Cerebellar cortex (tissue), 1 donor: Measurements from ENCODE around the gene TRIP4.
"Not testable (repeated sequence)": the region's sequence is repeated elsewhere in the genome, so short reads cannot be mapped to it uniquely, and the experiment has no call there.

ENCODE experiments used
- DNase-seq: peaks from one replicate; pipeline ENCODE4 v3.0.0-alpha.2; 2015; ENCODE audit warnings: low spot score

TRIP4 gene

DNA sequence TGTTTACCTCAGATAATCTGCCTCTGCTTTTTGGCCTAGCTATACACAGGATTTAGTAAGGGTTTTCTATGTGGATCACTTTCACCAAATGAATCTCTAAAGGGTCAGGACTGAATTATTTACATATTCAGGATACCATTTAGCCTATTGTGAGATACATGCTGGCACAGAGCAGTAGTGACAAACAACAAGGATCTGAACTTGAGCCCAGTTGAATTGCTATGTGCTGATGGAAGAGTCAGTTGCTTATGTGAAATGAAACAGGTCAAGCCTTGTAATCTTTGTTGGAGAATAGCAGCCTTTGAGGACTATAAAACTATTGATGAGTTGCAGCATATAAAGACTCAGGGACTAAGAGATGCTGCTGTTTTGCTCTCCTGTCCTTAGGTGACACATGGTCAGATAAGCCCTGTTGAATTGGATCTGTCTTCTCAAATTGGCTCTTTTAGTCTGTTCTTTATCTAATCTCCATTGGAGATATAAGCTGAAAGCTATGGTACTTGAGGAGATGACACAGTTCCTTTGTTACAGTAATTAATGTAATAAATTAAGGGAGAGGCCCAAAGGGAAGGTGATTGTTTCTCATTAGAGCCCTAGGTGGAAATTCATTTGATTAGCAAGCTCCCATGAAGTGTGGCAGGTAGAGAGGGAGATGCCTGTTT lies 103.1 kb downstream of the TRIP4 start:
- DNase-seq: no peak

DNA sequence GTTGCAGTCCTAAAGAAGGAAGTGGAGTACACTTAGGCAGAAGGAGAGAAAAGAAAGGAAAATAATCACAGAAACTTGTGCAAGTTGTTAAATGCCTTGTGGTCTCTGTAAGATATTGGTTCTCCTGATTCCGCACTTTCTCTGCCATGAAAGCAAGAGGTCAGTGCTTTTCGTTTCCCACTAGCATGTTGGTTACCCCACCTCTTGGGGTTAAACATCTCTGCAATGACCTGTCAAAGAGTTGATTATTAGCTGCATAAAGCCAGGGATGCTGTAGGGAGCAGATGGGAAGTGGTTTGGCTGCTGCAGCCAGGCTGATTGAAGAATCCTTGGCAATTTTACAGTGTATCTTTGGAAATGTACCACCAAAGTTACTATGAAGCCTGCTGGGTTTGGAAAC lies 106.0 kb downstream of the TRIP4 start:
- no peak for DNase-seq

DNA sequence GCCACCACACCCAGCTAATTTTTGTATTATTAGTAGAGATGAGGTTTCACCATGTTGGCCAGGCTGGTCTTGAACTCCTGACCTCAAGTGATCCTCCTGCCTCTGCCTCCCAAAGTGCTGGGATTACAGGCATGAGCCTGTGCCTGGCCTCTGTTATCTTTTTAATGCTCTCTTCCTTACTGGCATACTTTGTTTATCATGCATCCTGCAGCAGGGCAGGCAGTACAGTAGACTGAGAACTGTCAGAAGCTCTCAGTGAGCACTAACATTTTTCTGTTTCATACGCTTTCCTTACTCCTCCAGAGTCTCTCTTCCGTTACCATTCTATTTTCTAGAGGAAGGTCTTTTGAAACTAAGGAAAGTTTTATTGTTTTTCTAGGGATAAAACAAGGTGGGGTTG lies 108.3 kb downstream of the TRIP4 start:
- not testable (repeated sequence) for DNase-seq

DNA sequence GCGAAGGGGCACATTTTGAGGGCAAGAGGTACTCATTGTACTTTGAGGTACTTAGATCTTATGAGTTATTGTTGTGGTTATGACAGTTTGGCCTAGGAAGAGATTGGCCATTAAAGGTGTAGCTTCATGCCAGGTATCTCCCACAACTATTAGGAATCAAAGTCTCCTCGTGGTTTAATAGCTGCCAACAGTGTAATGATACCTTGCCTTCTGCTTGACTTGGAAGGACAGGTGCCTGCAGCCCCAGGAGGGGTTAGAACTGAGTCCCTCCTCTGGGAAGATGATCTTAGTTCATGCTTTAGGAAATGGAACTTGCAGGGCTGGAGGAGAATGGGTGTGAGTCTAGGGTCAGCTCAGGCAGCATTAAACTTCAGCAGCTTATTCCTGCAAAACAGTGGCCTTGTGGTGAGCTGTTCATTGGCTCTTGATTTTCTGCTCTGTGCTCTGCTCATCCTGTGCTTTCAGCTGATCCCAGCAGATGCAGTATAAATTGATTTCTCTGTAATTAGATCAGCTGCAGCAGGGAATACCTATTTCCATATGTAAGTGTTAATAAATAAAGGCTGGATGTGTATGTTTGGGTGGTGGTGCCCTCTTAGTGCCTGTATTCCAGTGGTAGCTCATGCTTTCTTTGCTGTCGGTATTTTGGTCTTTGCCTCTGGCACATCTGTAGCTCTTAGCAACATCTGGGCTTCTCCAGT lies 113.2 kb downstream of the TRIP4 start:
- DNase-seq: no peak

DNA sequence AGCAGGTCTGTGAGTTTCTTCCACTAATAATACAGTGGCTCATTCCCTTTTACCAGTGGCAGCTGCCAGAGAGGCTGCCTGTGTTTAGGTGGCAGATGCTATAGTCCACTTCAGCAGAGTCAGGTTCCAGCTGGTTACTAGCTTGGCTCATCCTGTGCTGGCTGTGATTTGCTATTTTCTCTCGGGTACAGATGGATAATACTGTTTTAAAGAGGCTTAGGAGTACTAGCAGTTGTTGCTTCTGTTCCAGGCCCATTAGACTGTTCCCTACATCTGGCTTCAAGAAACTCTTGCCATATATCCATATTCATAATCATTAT lies 113.7 kb downstream of the TRIP4 start:
- peak; percentile 51 for DNase-seq

DNA sequence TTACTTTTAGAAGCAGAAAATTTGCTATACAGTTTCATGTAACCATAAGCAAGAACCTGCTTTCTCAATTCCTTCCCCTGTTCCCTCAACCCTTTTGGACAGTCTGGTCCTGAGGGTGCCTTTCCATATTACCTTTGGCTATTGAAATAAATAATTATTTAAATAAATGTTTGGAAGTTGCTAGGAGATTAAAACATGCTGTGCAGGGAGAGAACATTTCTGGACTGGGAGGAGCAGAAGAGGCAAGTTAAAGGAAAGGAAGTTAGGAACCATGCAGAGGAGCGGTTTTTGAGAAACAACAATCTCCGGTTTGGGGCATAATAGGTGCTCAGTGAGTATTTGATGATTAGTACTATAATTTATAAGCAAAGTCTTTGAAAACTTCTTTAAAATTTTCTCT lies 114.5 kb downstream of the TRIP4 start:
- no peak for DNase-seq

DNA sequence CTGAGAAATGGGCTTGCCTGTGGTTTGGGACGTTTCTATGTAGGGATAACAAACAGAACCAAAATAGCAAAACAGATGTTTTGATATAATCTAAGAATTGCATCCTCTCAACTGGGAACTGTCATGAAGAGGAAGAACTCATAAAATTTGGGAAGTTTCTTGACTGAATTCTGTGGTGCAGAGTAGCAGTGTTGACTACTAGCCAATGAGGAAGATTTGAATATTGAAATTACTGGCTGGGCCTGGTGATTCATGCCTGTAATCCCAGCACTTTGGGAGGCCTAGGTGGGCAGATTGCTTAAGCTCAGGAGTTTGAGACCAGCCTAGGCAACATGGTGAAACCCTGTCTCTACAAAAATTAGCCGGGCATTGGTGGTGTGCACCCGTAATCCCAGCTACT lies 114.9 kb downstream of the TRIP4 start:
- DNase-seq: no peak

DNA sequence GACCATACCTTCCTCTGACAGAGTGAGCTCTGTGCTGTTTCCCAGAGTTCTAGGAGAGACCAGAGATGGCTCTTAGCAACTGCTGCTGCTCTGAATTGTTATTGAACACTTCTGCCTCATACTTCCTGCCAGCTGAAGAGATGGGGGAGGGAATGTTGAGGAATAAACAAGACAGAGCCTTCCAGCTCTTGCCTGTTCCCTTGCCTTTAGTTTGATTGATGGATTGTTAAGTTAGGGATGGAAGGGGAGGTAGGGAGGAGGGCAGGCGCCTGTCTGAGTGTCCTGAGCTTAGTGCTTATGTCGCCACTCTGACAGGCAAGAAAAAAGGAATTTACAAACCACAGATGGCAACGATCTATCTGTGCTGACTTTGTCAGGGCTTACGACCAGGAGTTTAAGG lies 115.6 kb downstream of the TRIP4 start:
- DNase-seq: no peak

DNA sequence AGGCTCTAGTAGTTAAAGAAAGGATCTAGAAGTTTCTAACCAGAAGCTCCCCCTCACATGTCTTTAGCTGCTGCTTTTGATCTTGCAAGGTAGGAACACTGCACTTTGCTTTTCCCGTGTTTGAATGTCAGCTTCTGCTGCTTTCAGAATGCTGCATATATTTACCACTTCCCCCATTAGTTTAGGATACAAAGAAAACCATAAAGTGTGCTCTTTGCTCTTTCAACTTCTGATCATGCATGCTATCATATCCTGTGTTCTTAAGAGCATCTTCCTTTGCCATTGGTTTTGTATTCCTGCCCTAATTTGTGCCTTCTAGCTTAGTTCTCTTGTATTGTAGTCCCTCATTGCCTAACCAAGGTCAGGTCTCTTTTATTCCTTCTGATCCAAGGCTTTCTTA lies 116.0 kb downstream of the TRIP4 start:
- DNase-seq: no peak
